ENCODE results near the gene RMND5A. TPM values are rescaled to one million over a fixed set of nuclear protein-coding genes. Genes with fewer than 3 reads are reported as not detected.

Gene RMND5A
- total RNA-seq, 1 experiment from 2014 or later, result 34.1 TPM

- CTCF ChIA-PET, result no interaction called here
- Histone ChIP-seq H3K9ac (ENCODE audit: low read length) (no peak overlapping the region), H3K79me2 (ENCODE audit: low read length) (no peaks in the 10 kb centered on the region), H3K4me1 (ENCODE audit: insufficient read depth, low read length) (no peaks in the 10 kb centered on the region), H3K4me2 (ENCODE audit: low read length) (no peak overlapping the region), H3K9me3 (ENCODE audit: low read length) (no peaks in the 10 kb centered on the region), H3K27me3 (ENCODE audit: low read length) (no peaks in the 10 kb centered on the region; the same call in 1 of the 2 replicates), H3F3A (ENCODE audit: low read length, unreplicated experiment) (no peaks in the 10 kb centered on the region), H3K4me3 (ENCODE audit: low read length) (no peak overlapping the region), H4K20me1 (ENCODE audit: low read length) (no peaks in the 10 kb centered on the region), H3K36me3 (ENCODE audit: low read depth, low read length) (no peaks in the 10 kb centered on the region), H3K27ac (ENCODE audit: low read length) (no peak overlapping the region), H3K9me2 (replicated peaks; ENCODE audit: low read length) (no peaks in the 10 kb centered on the region), H2AFZ (ENCODE audit: low read length) (no peak overlapping the region)
- TF ChIP-seq EZH2phosphoT487 (IDR thresholded peaks at IDR 0.05; ENCODE audit: borderline replicate concordance, low read length) (no peak), EZH2 (IDR thresholded peaks at IDR 0.05; ENCODE audit: low read length, unreplicated experiment) (no peak), CTCF (conservative IDR thresholded peaks at IDR 0.05; ENCODE audit: low read depth, low read length) (no peak)
- ATAC-seq (no peak), DNase-seq (no peak)
- BruUV-seq (replicated peaks), result no TSS peak
- POLR2A ChIA-PET (ENCODE audit: unreplicated experiment), result no interaction called here
- intact Hi-C loops (cut with micrococcal nuclease), result no loop called here
Measured at GRCh38 chr2:86825036-86825692, 105.1 kb downstream of the RMND5A start.

GRCh38 chr2:86825693-86826381 is 105.7 kb downstream of the RMND5A start:
- ATAC-seq, result no peak

More at GRCh38 chr2:86825693-86826381, 105.7 kb downstream of the RMND5A start:
- Histone ChIP-seq H3K27me3 (ENCODE audit: low read length) (no peaks in the 10 kb centered on the region; the same call in 1 of the 2 replicates), H3K4me1 (ENCODE audit: insufficient read depth, low read length) (no peaks in the 10 kb centered on the region), H3K4me2 (ENCODE audit: low read length) (no peak overlapping the region), H3K27ac (ENCODE audit: low read length) (no peak overlapping the region), H3K9me3 (ENCODE audit: low read length) (no peaks in the 10 kb centered on the region), H3K9ac (ENCODE audit: low read length) (no peak overlapping the region), H2AFZ (ENCODE audit: low read length) (no peak overlapping the region), H3K9me2 (replicated peaks; ENCODE audit: low read length) (no peaks in the 10 kb centered on the region), H3K79me2 (ENCODE audit: low read length) (no peaks in the 10 kb centered on the region), H3F3A (ENCODE audit: low read length, unreplicated experiment) (no peaks in the 10 kb centered on the region), H3K4me3 (ENCODE audit: low read length) (no peak overlapping the region), H4K20me1 (ENCODE audit: low read length) (no peaks in the 10 kb centered on the region), H3K36me3 (ENCODE audit: low read depth, low read length) (no peaks in the 10 kb centered on the region)
- BruUV-seq (replicated peaks), result no TSS peak
- no peak for DNase-seq
- ChIA-PET CTCF (no interaction called here), POLR2A (ENCODE audit: unreplicated experiment) (no interaction called here)
- intact Hi-C loops (cut with micrococcal nuclease), result no loop called here
- TF ChIP-seq EZH2phosphoT487 (IDR thresholded peaks at IDR 0.05; ENCODE audit: borderline replicate concordance, low read length) (no peak), CTCF (conservative IDR thresholded peaks at IDR 0.05; ENCODE audit: low read depth, low read length) (no peak), EZH2 (IDR thresholded peaks at IDR 0.05; ENCODE audit: low read length, unreplicated experiment) (no peak)
